ENCODE results near the gene STEEP1.
"Not testable (repeated sequence)": the region's sequence is repeated elsewhere in the genome, so short reads cannot be mapped to it uniquely, and the experiment has no call there.

STEEP1 gene

DNA sequence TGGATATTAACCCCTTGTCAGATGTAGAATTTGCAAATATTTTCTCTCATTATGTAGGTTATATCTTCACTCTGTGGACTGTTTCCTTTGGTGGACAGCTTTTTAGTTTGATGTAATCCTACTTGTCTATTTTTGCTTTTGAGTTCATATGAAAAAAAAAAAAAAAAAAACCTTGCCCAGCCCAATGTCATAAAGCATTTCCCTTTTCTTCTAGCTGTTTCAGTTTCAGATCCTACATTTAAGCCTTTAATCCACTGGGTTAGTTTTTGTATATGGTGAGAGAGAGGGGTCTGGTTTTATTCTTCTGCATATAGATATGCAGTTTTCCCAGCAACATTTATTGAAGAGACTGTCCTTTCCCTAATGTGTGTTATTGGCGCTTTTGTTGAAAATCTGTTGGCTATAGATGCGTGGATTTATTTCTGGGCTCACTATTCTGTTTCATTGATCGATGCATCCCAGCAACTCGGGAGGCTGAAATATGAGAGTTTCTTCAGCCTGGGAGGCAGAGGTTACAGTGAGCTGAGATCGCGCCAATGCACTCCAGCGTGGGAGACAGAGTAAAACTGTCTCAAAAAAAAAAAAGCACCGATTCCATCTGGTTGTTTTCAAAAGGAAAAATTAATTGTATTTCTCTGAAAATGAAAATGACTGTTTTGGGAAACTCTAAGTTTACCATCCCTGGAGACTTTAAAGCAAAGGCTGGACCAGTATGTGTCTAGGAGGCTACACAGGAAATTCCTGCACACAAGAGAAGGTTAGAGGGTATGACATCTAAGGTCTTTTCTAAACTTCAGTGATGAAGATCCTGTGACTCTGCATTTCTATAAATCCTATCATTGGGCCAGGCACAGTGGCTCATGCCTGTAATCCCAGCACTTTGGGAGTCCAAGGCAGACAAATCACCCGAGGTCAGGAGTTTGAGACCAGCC lies 35.6 kb downstream of the STEEP1 start:
- no peak for DNase-seq

- DNase-seq, result no peak
These were observed 41.5 kb downstream of the STEEP1 start for GRCh38 chrX:119523664-119524184.

GRCh38 chrX:119521246-119521645 lies 44.0 kb downstream of the STEEP1 start:
- DNase-seq, result no peak

- DNase-seq, result no peak
These were observed 46.8 kb downstream of the STEEP1 start for GRCh38 chrX:119518371-119518770.

DNA sequence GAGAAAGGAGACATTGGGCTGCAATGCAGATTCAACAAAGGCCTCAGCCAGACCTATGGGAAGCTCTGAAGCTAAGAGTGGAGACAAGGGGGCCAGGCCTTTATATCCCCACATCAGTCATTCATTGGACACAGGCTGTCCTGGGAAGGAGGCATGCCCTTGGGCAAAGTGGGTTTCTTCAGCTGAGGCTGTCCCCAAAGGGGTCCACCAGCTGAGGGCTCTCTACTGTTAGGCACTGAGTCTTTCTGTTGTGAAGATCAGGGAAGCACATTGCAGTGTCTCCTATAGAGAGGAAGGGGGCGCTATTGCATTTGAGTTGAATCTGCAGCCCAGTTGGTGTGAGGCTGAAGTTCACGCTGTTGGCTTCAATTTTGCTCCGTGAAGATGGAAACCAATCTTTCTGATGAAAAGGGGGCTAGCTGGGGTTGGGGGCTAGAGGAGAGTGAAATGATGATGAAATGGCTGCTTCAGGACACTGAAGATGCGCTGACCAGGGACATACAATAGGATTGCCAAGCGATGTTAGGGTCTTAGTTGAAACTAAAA lies 49.0 kb downstream of the STEEP1 start:
- DNase-seq, result peak; percentile 59 to 79 (median 67)

DNA sequence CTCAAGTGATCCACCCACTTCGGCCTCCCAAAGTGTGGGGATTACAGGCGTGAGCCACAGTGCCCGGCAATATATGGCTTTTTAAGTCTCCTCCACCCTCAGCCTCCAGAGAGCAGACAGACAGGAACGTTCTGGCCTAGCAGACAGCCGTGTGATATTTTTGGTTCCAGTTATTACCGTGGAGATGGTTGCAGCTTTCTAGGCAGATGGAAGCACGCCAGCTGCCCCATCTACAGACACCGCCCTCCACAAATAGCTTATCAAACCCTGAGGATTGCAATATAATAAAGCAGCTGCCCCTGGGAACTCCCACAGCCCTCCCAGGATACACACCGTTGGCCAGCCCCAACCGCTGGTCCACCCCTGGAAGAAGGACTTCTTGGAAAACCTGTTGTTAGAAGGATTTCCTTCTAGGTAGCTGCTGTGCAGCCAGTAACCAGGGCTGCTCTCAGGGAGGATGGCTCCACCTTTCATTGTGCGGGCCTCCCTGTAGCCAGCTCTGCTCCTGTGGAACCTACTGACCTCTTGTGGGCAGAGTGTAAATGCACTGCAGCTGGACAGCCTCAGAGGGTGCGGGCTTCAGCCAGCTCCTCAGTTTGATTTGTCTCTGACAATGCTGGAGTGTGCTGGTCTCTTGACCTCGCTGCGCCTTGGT lies 52.9 kb downstream of the STEEP1 start:
- peak; percentile 43 to 88 (median 69) for DNase-seq

DNA sequence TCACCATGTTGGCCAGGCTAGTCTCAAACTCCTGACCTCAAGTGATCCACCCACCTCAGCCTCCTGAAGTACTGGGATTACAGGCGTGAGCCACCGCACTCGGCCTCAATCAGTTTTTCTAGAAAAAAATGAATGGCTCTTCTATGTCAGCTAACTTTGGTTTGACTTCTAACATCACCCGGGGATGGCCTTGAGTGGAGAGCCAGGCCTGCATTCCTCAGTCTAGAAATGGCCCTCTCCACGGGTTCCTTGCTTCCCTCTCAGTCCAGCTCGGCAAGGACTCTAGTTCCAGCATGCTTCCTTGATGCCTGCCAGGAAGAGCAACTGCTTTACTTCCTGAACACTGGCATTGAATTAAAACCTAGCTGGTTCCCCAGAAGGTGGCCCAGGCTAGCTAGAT lies 58.0 kb downstream of the STEEP1 start:
- no peak for DNase-seq

DNA sequence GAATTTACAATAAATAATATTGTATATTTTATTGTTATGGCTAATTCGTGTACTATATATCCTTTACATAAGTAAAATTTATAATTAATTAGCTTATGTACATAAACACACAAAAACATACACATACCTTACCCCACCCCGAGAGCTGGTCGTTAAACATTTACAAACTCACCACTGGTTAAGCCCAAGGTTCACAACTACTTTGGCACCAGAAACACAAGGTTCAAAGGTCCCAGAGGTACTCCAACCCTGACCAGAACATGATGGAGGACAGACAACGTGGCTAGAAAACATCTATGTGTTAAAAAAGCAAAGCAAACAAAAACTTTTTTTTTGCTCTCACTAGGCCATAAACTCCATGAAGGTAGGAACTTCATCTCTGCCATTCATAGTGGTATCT lies 59.3 kb downstream of the STEEP1 start:
- DNase-seq, result no peak

- DNase-seq, result not testable (repeated sequence)
These were observed 60.1 kb downstream of the STEEP1 start for GRCh38 chrX:119505145-119505544.

DNA sequence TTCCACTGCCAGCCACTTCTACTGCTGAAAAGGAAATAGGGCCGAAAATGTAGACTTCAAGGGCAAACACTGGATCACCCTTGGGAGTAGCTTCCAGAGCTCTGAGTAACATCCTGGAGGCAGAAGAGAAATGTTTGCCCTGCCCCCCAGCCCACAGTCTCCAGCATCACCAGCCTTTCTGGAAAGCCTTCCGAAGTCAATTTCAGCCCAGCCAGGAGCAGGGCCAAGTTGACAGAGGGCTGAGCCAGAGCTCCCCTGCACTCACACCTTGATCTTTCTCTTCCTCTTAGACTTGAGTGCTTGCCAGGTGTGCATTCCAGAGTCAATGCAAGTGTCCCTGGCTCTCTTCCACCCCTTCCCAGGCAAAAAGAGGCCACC lies 61.7 kb downstream of the STEEP1 start:
- DNase-seq, result no peak

DNA sequence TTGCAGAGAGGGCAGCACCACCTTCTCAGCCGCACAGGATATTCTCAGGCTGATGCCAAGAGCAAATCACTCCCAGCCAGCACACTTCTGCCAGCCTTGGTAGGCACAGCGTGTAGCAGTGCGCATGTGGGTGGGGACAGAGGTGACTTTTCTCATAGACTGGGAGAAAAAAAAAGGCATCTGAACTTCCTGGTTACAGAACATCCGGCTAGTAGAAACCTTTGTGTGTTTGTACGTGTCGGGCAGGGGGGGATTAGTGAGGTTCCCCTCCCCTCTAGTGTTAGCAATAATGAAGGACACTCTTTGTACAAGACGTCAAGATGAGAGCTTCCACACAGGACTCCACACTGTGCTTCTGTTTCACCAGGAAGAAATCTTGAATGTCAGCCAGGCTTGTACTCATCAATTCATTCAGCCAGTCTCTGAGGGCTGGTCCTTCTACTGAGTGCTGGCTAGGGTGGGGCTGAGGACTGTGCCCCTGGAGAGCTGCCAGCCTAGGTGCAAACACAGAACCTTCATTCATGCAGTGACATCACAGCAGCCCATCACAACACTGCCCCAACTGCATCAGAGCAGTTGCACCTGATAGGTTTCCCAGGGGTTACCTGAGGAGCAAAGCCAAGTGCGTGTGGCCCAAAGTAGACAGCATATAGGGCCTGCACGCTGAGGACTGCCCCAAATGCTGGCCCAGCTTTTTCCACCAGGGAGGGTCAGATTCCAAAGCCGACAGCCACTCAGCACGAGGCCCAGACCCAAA lies 62.3 kb downstream of the STEEP1 start:
- peak; percentile 11 to 48 (median 14) for DNase-seq

- DNase-seq, result no peak
These were observed 63.6 kb downstream of the STEEP1 start for GRCh38 chrX:119501511-119502148.

- DNase-seq, result no peak
These were observed 65.0 kb downstream of the STEEP1 start for GRCh38 chrX:119500061-119500800.

- no peak for DNase-seq
These were observed 68.0 kb downstream of the STEEP1 start for GRCh38 chrX:119497185-119497584.

DNA sequence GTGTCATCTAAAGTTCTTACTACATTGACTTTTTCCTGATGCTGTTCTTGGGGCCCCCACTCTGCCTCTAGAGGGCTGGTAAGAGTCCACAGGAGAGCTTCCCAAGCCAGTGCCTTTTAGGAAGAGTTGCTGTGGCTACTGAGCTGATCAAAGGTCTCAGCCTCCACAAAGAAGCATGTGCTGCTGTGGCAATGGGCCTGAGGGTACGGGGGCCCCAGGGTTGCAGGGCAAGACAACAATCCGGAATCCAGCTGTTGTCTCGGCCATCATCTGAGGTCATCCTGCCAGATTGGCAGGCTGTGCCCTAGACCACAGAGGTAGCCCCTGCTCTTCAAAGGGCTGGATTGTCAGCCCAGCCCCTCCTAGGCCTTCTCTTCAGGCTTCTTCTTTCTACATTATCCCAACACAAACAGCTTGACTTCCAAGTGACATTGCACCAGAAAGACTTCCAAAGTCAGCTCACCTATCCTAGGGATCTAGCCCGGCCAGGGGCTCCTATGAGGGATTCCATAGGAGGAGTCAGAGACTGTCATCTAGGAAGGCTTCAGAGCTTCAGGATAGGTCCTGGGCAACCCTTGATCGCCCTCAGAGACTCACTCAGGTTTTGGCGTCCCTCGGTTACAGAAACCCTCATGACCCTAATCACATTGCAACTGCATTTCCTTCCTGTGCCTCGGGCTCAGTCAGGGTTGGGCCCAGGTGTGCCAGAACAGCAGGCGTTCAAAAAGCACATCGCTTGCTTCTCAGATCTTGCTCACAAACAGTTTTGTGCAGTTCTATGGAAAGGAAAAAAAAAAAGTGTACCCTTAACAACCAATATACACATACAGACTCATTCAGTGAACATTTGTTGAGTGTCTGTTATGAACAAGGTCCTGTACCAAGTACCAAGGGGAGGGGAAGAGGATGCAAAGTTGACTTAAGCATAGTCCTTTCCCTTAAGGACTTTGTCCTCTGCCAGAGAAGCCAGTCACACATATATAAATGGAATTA lies 69.2 kb downstream of the STEEP1 start:
- DNase-seq, result no peak

DNA sequence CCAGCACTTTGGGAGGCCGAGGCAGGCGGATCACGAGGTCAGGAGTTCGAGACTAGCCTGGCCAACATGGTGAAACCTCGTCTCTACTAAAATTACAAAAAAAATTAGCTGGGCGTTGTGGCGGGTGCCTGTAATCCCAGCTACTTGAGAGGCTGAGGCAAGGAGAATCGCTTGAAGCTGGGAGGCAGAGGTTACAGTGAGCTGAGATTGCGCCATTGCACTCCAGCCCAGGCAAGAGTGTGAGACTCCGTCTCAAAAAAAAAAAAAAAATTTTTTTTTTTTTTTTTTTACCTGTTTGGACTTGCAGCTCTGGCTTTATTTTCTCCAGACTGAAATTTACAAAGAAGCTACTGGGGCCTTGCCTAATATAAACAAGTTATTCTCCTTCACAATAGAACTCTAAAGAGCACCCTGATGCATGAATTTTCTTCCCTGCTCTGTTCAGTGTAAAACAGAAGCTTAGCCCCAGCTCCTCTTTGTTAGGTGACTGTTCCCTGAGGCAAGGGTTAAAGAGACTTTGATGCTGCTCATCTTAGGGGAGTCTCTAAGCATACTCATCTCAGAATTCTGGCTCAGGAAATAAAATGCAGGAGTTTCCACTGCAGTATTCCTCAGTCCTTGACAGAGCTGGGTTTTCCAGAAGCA lies 71.2 kb downstream of the STEEP1 start:
- DNase-seq, result not testable (repeated sequence)

DNA sequence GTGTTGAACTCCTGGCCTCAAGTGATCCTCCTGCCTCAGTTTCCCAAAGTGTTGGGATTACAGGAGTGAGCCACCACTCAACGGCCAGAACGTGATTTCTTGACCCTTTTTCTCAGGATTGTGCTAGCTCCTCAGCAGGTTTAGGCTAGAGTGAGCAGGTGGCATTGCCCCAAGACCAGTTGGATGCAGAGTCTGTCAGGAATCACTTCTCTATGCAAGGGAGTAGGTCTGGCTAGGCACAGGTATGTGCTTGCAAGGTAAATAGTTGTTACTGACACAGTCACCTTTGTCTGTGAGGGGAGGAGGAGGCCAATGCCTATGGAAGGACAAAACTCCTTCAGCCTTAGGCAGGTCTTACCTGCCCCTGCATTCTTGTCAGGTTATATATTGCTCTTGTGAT lies 72.7 kb downstream of the STEEP1 start:
- no peak for DNase-seq

DNA sequence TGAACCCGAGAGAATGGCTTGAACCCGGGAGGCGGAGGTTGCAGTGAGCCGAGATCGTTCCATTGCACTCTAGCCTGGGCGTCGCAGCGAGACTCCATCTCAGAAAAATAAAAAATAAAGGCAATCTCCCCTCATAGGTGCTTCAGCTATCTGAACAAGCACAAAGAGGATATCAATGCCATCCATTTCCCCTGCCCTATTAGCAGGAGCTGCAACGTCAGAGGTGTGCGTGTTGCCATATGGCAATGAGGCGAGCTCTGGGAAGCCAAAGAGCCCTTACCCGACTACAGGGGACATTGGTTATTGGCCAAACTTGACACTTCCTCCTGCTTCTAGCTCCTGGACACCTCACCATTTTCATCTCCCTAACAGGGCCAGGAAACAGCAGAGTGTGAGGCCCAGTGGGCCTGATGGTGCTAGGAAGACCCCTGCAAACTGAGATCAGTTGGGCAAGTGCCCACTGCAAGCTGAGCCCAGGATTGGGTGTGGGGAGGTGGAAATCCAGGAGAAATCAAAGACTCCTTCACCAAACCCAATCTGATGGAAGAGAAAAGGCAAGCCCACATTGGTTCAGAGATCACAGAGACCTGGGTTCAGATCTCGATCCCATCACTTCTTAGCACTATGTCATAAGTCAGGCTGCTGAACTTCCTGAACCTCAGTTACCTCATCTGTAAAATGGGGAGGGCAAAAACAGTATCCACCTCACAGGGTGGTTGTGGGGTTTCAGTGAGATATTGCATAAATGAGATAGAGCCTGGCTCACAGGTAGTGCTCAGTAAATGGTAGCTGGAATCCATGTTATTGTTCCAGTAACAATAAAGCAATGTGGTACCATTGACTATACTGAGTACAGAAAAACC lies 75.8 kb downstream of the STEEP1 start:
- DNase-seq, result no peak

GRCh38 chrX:119488749-119489148 lies 76.5 kb downstream of the STEEP1 start:
- peak; percentile 27 to 73 (median 45) for DNase-seq

Data from NCI-H1417 (cell line).